22Rv1 (cell line): ENCODE results near the gene TRIP11.

Source experiments
- H3K27ac ChIP-seq: fragments of 450-650 bp; 2 replicates; pipeline ENCODE4 v1.5.1; 2017
- CTCF ChIP-seq: fragments of 450-650 bp; IDR thresholded peaks from 2 replicates; pipeline ENCODE4 v1.5.1; 2017; ENCODE audit warnings: mild to moderate bottlenecking
- ZFX ChIP-seq: fragments of 450-650 bp; IDR thresholded peaks from 2 replicates; pipeline ENCODE4 v1.6.1; 2017; ENCODE audit warnings: antibody characterized with exemption, borderline replicate concordance

TRIP11 gene

GRCh38 chr14:92005019-92005418, 34.8 kb downstream of the TRIP11 start:
- TF ChIP-seq ZFX (no peak), CTCF (no peak)
- no peak overlapping the region for H3K27ac ChIP-seq

- H3K27ac ChIP-seq: no peak overlapping the region
- TF ChIP-seq ZFX: no peak
- no peak for TF ChIP-seq CTCF
Measured at GRCh38 chr14:92004062-92004461, 35.8 kb downstream of the TRIP11 start.

GRCh38 chr14:91998667-91999570, 40.9 kb downstream of the TRIP11 start:
- TF ChIP-seq ZFX: no peak
- no peak for TF ChIP-seq CTCF
- H3K27ac ChIP-seq: no peak overlapping the region

GRCh38 chr14:91997492-91997891, 42.4 kb downstream of the TRIP11 start:
- no peak overlapping the region for H3K27ac ChIP-seq
- no peak for TF ChIP-seq ZFX
- no peak for TF ChIP-seq CTCF

- no peak overlapping the region for H3K27ac ChIP-seq
- no peak for TF ChIP-seq ZFX
- peak; percentile 84 for TF ChIP-seq CTCF
Measured at GRCh38 chr14:91996948-91997371, 42.9 kb downstream of the TRIP11 start.

- no peak for TF ChIP-seq ZFX
- no peak overlapping the region for H3K27ac ChIP-seq
Measured at GRCh38 chr14:91987192-91987591, 52.7 kb downstream of the TRIP11 start.

GRCh38 chr14:91985521-91986255, 54.2 kb downstream of the TRIP11 start:
- H3K27ac ChIP-seq: no peak overlapping the region
- no peak for TF ChIP-seq CTCF
- TF ChIP-seq ZFX: no peak
